Gastrocnemius medialis (tissue), 4 donors: ENCODE results near the gene MINK1. TPM values are rescaled to one million over a fixed set of nuclear protein-coding genes. Genes with fewer than 3 reads are reported as not detected.

Source experiments
- ATAC-seq, 2 donors: fragments of 150-250 bp; one replicate each; pipeline ENCODE4 v1.9.1; 2016
- DNase-seq, 2 donors: peaks; one replicate each; pipeline ENCODE4 v3.0.0-alpha.2; 2019
- H3K27ac ChIP-seq, 4 donors: fragments of 200-600 bp; sonication (generic); 1 replicate in 1 of 4; 2 replicates in 3 of 4; pipeline ENCODE4 v1.5.1; 2016 to 2018; ENCODE audit warnings: mild to moderate bottlenecking in 2 of 4, moderate library complexity in 1 of 4
- H3K27me3 ChIP-seq, 3 donors: fragments of 200-600 bp; sonication (generic) in 2 of 3; 1 replicate in 1 of 3; 2 replicates in 2 of 3; pipeline versions ENCODE4 v1.5.1 to v1.6.0; 2016 to 2019; ENCODE audit warnings: mild to moderate bottlenecking in 1 of 3, moderate library complexity in 1 of 3
- H3K36me3 ChIP-seq, 2 donors: fragments of 200-600 bp; sonication (generic) in 1 of 2; one replicate each; pipeline ENCODE4 v1.5.1; 2017 to 2018
- H3K4me1 ChIP-seq, 2 donors: fragments of 200-600 bp; sonication (generic) in 1 of 2; one replicate each; pipeline ENCODE4 v1.5.1; 2016 to 2017; ENCODE audit warnings: mild to moderate bottlenecking in 2 of 2
- H3K4me3 ChIP-seq, 4 donors: fragments of 200-600 bp; sonication (generic) in 3 of 4; 1 replicate in 1 of 4; 2 replicates in 3 of 4; pipeline ENCODE4 v1.5.1; 2016 to 2019; ENCODE audit warnings: mild to moderate bottlenecking in 2 of 4
- H3K9me3 ChIP-seq, 3 donors: fragments of 200-600 bp; sonication (generic) in 2 of 3; 1 replicate in 1 of 3; 2 replicates in 2 of 3; pipeline ENCODE4 v1.5.1; 2016 to 2019
- CTCF ChIP-seq, 5 experiments: fragments of 450-650 bp in 3 of 5; fragments of 200-600 bp in 2 of 5; sonication (generic) in 2 of 5; IDR thresholded peaks in 4 of 5; conservative IDR thresholded peaks in 1 of 5; 1 replicate in 4 of 5; 2 replicates in 1 of 5; pipeline ENCODE4 v1.5.1; 2016 to 2019; ENCODE audit warnings: antibody characterized with exemption in 5 of 5, mild to moderate bottlenecking in 3 of 5, moderate library complexity in 3 of 5
- POLR2A ChIP-seq, 2 donors: fragments of 450-650 bp; IDR thresholded peaks; one replicate each; pipeline ENCODE4 v1.6.1; 2017; ENCODE audit warnings: antibody characterized with exemption in 2 of 2, mild to moderate bottlenecking in 2 of 2, moderate library complexity in 2 of 2
- in situ Hi-C, 4 donors: fragments of 200-750 bp; cut with MboI; loops; one replicate each; pipeline versions ENCODE4 v1.15.0 to v1.8.0; 2017; ENCODE audit warnings: low sequenced_read_pairs in 4 of 4
- intact Hi-C: fragments of 100-400 bp; cut with DNase I; formaldehyde crosslinking; loops from one replicate; pipeline ENCODE4 v1.15.1; 2023; ENCODE audit warnings: low total_unique reads
- total RNA-seq, 4 donors: library from RNA; depleted of rRNA; stranded (reverse); fragments of >200 nt; gene quantifications; one replicate each; pipeline versions ENCODE4 v1.1.0 to v1.2.3, GENCODE V29; 2016

Gene MINK1
- total RNA-seq, 4 donors from 2014 or later = 11.7 to 20.2 (median 15.3) TPM

- Histone ChIP-seq H3K4me3 (no peak overlapping the region), H3K9me3 (no peaks in the 10 kb centered on the region), H3K4me1 (peaks cover 32 to 40% of the 10 kb centered on the region in 2 donors), H3K27me3 (no peaks in the 10 kb centered on the region), H3K36me3 (peaks cover 0 to 17% of the 10 kb centered on the region in 2 donors), H3K27ac (peak overlapping the region in 3 of 4 donors; percentile 14 to 48 (median 36))
- no peak for TF ChIP-seq POLR2A (IDR thresholded peaks at IDR 0.05)
- no peak for TF ChIP-seq CTCF (IDR thresholded peaks at IDR 0.05 in 4 of 5, conservative IDR thresholded peaks at IDR 0.05 in 1 of 5)
- ATAC-seq = no peak
- in situ Hi-C loops = no loop called here
- intact Hi-C loops = no loop called here
- DNase-seq = no peak
Measured at GRCh38 chr17:4934173-4934979, 101.2 kb downstream of the MINK1 start.

- intact Hi-C loops = no loop called here
- no peak for ATAC-seq
Measured at GRCh38 chr17:4935650-4936049, 102.5 kb downstream of the MINK1 start.

GRCh38 chr17:4936436-4936835 is 103.3 kb downstream of the MINK1 start:
- peak in 1 of 2 donors; percentile 9 for ATAC-seq
- peaks cover 39 to 49% of the 10 kb centered on the region in 2 donors for H3K4me1 ChIP-seq
- in situ Hi-C loops = loop anchor here in 1 of 4 donors (5.0 kb wide), 1 partner anchor 46 kb away; no protein-coding TSS in a partner anchor
- H3K27ac ChIP-seq = peak overlapping the region; percentile 57 to 95 (median 94)
- no peaks in the 10 kb centered on the region for H3K9me3 ChIP-seq
- intact Hi-C loops = no loop called here
- DNase-seq = peak in 1 of 2 donors; percentile 81
- H3K4me3 ChIP-seq = no peak overlapping the region
- no peak for TF ChIP-seq POLR2A (IDR thresholded peaks at IDR 0.05)
- no peak for TF ChIP-seq CTCF (IDR thresholded peaks at IDR 0.05 in 4 of 5, conservative IDR thresholded peaks at IDR 0.05 in 1 of 5)
- no peaks in the 10 kb centered on the region for H3K27me3 ChIP-seq
- H3K36me3 ChIP-seq = peaks cover 0 to 17% of the 10 kb centered on the region in 2 donors

More at GRCh38 chr17:4935650-4936049, 102.5 kb downstream of the MINK1 start:
- Histone ChIP-seq H3K4me1 (peaks cover 32 to 41% of the 10 kb centered on the region in 2 donors), H3K27ac (peak overlapping the region in 2 of 4 donors; percentile 57 to 94), H3K9me3 (no peaks in the 10 kb centered on the region), H3K4me3 (no peak overlapping the region), H3K27me3 (no peaks in the 10 kb centered on the region), H3K36me3 (peaks cover 0 to 17% of the 10 kb centered on the region in 2 donors)
- TF ChIP-seq CTCF (IDR thresholded peaks at IDR 0.05 in 4 of 5, conservative IDR thresholded peaks at IDR 0.05 in 1 of 5) (no peak), POLR2A (IDR thresholded peaks at IDR 0.05) (no peak)
- DNase-seq = no peak
- in situ Hi-C loops = loop anchor here in 1 of 4 donors (5.0 kb wide), 1 partner anchor 47 kb away; no protein-coding TSS in a partner anchor

- no peaks in the 10 kb centered on the region for H3K9me3 ChIP-seq
- DNase-seq (no peak), ATAC-seq (no peak)
- no peak for TF ChIP-seq CTCF (IDR thresholded peaks at IDR 0.05 in 4 of 5, conservative IDR thresholded peaks at IDR 0.05 in 1 of 5)
- no peak for TF ChIP-seq POLR2A (IDR thresholded peaks at IDR 0.05)
- in situ Hi-C loops (loop anchor here in 1 of 4 donors (5.0 kb wide), 1 partner anchor 45 kb away; no protein-coding TSS in a partner anchor), intact Hi-C loops (no loop called here)
- H3K36me3 ChIP-seq = peaks cover 0 to 23% of the 10 kb centered on the region in 2 donors
- H3K27me3 ChIP-seq = no peaks in the 10 kb centered on the region
- H3K4me3 ChIP-seq = no peak overlapping the region
- H3K27ac ChIP-seq = peak overlapping the region; percentile 94 to 97 (median 94)
- peaks cover 46 to 53% of the 10 kb centered on the region in 2 donors for H3K4me1 ChIP-seq
Measured at GRCh38 chr17:4937553-4937952, 104.4 kb downstream of the MINK1 start.
